Stimulated activated CD8-positive, alpha-beta memory T cell treated with anti-CD3 and anti-CD28 coated beads, Interleukin-4, amount 100 ng/mL, for 24 hours (primary cell): Measurements from ENCODE around the gene KLHL29.

Experiments
- DNase-seq: peaks from one replicate; pipeline ENCODE4 v3.0.0-alpha.2; 2020; ENCODE audit warnings: low read depth

Gene KLHL29

GRCh38 chr2:23449413-23449812, 64.4 kb downstream of the KLHL29 start:
- no peak for DNase-seq

- no peak for DNase-seq
Measured at GRCh38 chr2:23449831-23450331, 64.9 kb downstream of the KLHL29 start.

DNA sequence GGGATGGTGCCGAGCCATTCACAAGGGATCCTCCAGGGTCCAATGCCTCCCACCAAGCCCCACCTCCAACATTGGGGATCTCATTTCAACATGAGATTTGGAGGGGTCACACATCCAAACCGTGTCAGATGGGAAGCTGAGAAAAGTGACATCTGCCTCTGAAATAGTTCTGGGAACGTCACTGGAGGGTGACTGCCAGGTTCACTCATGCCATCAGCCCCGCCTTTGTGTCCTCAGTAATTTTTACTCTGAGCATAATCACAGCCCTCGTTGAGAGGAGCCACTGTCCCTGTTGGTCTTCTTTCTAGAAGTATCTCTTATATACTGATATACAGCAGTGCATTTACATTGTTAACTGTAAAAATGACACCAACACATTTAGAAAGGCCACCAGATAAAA, 67.4 kb downstream of the KLHL29 start:
- DNase-seq, result no peak

DNA sequence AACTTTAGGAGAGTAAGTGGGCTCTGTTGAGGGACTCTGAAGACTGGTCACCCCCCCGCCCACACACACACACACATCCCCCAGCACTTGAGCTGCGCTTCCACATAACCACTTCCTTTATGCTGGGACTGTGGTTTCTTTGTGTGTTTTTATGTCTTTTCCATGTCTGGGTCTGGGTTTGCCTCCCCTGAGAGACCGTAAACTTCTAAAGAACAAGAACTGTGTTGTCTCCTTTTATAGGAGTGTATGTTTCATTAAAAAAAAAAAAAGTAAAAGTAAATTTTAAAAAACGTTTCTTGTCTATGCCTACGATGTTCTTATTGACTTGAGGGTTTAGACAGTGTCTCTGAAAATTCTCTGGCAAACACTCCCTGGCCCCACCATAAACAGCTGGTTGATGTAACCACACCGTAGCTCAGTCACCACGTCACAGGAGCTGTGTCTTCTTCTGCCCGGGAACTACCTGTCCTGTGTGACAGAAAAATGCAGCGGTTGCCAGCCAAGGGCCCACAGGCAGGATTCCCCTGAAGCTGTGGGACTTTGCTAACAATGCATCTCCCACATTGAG, 68.0 kb downstream of the KLHL29 start:
- no peak for DNase-seq

DNA sequence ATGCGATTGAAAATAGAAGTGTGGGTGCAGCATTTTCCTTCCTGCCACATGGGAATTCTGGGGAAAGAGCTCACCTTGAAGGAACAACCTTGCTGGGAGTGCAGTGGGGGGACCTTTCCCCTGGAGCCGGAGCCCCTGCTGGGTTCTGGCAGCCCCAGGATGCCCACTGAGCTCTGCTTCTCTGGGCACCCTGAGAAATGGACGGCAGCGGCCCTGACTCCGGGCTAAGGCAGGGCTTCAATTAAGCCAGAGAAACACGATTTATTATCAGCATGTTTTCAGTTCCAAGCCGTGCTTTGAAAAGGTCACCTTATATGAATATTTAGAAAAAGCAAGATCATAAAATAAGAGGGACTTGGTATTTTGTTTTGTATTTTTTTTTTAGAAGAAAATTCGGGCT, 68.5 kb downstream of the KLHL29 start:
- DNase-seq, result no peak

GRCh38 chr2:23453836-23454460, 69.0 kb downstream of the KLHL29 start:
- no peak for DNase-seq

GRCh38 chr2:23454501-23455120, 69.6 kb downstream of the KLHL29 start:
- no peak for DNase-seq

DNA sequence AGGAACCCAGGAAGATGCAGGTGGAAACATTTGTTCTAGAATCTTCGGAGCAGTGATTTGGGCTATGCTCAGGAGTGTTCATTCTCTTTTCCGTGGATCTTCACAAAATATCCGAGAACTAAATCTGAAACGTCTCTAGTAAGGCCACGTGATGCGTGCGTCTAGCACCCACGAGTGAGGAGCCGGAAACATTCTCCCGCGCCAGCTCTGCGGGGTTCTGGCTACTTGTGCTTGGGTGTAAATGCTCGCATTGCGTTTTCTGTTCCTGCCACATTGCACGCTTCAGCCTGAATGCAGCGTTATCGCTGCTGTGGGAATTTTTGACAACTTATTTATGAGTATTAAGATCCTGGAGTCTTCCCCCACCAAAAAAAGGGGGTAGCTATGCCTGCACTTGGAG, 71.4 kb downstream of the KLHL29 start:
- DNase-seq, result no peak

- DNase-seq, result no peak
Measured at GRCh38 chr2:23456881-23457760, 72.1 kb downstream of the KLHL29 start.

DNA sequence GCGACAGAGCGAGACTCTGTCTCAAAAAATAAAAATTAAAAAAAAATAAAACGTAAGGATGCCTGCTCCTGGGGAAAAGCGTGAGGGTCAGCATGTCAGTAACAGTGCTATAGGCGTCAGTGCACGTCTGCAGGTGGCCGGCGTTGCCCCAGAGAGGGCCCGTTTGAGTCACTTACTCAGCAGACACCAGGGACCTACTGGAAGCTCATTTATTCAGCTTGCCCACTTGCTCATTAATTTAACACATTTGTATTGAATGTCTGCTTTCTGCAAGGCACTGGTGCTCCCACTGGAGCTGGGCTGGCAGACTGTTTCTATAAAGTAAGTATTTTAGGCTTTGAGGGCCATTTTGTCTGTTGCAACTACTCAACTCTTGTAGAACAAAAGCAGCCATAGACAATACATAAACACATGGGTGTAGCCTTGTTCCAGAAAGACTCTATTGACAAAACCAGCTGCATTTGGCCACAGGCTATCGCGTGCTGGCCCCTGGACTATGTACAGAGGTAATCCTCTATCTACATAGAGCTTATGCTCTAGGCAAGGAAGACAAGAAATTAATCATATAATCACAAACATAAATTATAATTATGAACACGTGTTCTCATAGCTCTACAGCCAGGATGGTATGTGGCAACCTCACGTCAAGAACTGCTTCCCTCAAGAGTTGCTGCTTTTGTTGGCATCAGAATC, 73.2 kb downstream of the KLHL29 start:
- DNase-seq, result no peak

DNA sequence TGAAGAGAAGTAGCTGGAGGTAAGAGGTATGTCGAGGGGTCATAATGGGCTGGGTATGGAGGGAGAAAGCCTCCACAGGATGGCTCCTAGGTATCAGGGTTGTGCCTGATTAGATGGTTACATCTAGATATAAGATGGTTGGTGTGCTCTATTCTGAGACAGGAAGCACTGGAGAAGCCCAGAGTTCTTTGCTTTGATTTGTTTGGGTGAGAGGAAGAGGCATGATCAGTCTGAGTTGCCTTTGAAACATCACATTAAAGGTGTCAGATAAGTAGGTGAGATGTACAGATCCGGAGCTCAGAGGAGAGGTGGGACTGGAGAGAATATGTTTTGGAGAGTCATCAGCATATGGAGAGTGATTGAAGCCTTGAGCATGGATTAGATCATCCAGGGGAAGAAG, 74.1 kb downstream of the KLHL29 start:
- no peak for DNase-seq

DNA sequence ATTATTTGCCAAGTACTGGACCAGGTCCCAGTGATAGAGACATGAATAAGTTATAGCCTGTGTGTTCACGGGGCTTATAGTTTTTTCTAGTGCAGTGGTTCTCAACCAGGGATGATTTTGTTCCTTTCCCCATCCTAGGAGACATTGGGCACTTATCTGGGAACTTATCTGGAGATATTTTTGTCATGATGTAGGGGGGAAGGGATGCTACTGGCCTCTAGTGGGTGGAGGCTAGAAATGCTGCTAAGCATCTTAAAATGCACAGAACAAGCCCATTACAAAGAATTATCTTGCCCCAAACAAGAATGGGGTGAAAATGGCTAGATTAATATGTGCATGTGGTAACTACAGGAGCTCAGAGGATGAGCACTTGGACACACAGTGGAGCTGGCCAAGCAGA, 75.2 kb downstream of the KLHL29 start:
- DNase-seq, result no peak

- DNase-seq, result no peak
Measured at GRCh38 chr2:23460993-23461392, 76.0 kb downstream of the KLHL29 start.

- no peak for DNase-seq
Measured at GRCh38 chr2:23464156-23464555, 79.2 kb downstream of the KLHL29 start.

DNA sequence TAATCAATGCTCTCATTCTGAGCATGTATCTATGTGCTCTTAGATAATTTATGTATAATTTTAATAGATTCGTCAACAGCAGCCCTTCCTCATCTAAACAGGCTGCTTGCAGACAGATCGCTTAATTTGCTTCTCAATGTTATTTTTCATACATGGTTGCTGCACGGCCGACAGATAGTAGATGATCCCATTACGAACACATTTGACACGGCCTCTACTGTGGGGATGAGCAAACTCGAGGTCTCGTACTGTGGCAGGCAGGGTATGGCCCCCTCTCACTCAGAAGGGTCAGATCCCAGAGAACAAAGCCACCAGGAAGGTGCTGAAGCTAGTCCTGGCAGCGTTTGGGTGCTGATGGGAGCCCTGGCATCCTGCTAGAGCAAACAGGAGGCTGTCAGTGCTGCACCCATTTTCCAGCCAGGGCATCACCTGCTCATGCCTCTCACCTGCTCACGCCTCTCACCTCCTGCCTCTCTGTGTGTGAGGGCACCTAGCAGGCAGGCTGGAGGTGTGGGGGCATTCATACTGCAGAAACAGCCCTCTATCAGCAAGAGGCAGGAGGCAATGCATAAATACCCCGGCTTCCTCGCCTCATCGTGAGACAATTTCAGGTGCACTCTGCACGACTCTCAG, 80.0 kb downstream of the KLHL29 start:
- DNase-seq, result no peak

GRCh38 chr2:23465936-23466335, 81.0 kb downstream of the KLHL29 start:
- DNase-seq, result no peak

GRCh38 chr2:23467618-23468017, 82.6 kb downstream of the KLHL29 start:
- no peak for DNase-seq

- DNase-seq, result no peak
Measured at GRCh38 chr2:23468474-23469141, 83.6 kb downstream of the KLHL29 start.

- DNase-seq, result no peak
Measured at GRCh38 chr2:23469142-23469540, 84.2 kb downstream of the KLHL29 start.

GRCh38 chr2:23475036-23475435, 90.1 kb downstream of the KLHL29 start:
- DNase-seq, result no peak

DNA sequence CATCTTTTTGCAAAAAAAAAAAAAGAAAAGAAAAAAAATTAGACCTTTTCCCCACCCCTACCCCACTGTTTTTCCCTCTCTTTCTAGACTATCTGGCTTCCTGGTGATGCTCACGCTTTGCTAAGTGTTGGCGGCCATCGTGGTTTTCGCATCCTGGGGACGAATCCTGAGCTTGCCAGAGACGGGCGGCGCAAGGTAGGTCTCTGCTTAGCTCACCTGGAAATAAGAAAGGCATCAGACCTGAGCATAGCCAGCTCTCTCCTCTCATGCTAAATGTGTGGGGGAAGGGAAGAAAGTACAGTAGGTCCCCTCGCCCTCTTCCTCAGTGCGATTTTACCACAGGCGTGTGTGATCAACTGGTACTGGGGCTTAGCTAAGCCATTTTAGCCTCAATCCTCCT, 90.5 kb downstream of the KLHL29 start:
- no peak for DNase-seq
